ENCODE measurements around the gene RNF224. TPM values are rescaled to one million over a fixed set of nuclear protein-coding genes. Genes with fewer than 3 reads are reported as not detected.
A peak's percentile ranks its signal among the peaks of the same experiment; 100 is the strongest.

The RNF224 gene
- total RNA-seq, 6 experiments from 2014 or later: not detected

DNA sequence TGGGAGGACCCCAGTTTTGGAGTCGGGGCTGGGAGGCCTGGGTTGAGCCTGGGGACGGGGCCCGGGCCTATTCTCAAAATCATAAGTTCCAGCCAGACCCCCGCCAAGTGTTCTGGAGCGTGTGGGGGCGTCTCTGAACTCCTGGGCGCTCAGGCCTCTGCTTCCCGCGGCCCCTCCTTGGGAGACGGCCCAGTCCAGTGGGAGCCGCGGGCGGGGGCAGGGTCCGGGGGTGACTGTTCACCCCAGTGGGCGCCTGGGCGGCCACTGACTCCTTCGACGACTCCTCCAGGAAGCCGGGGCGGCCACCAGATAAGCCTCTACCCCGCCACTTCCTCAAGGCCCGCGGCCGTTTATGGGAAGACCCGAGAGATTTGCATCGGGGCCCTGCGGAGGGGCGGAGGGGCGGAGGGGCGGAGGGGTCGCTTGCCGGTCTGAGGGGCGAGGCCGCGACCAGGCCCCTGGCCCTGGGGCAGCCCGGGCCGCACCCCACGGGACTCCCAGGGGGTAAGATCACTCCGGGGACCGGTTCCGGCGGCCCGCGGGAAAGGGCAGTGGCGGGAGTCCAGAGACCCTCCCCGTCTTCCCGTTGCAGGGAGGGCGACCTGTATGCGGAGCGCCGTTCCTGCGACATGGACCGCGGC lies 50.9 kb downstream of the RNF224 start:
- no peaks in the 10 kb centered on the region for H3K27me3 ChIP-seq
- H3K27ac ChIP-seq: peak overlapping the region; percentile 70 to 95 (median 74)
- H3K4me1 ChIP-seq: peaks cover 0 to 5% (median 0%) of the 10 kb centered on the region in 4 donors
- intact Hi-C loops (cut with DNase I): no loop called here
- no peaks in the 10 kb centered on the region for H3K9me3 ChIP-seq
- DNase-seq: peak; percentile 58 to 67 (median 59)
- no peak for TF ChIP-seq POLR2A (IDR thresholded peaks at IDR 0.05)
- TF ChIP-seq, protein P1, sequence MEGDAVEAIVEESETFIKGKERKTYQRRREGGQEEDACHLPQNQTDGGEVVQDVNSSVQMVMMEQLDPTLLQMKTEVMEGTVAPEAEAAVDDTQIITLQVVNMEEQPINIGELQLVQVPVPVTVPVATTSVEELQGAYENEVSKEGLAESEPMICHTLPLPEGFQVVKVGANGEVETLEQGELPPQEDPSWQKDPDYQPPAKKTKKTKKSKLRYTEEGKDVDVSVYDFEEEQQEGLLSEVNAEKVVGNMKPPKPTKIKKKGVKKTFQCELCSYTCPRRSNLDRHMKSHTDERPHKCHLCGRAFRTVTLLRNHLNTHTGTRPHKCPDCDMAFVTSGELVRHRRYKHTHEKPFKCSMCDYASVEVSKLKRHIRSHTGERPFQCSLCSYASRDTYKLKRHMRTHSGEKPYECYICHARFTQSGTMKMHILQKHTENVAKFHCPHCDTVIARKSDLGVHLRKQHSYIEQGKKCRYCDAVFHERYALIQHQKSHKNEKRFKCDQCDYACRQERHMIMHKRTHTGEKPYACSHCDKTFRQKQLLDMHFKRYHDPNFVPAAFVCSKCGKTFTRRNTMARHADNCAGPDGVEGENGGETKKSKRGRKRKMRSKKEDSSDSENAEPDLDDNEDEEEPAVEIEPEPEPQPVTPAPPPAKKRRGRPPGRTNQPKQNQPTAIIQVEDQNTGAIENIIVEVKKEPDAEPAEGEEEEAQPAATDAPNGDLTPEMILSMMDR (IDR thresholded peaks at IDR 0.05): no peak
- H3K4me3 ChIP-seq: peak overlapping the region; percentile 39 to 57 (median 49)
- ATAC-seq: peak; percentile 4 to 38 (median 16)
- H3K36me3 ChIP-seq: no peaks in the 10 kb centered on the region
- WGBS (ENCODE audit: insufficient coverage, low coverage, low lambda C conversion rate, missing lambda C conversion rate): no CpG with 5 or more reads among the region's 54 CpGs

Other genes starting within 250 kb of the RNF224 start
- 10 to 100 TPM in 2 of 6 experiments, 1 to 10 TPM in 4; 4.3 to 21.9 (median 6.0) TPM for gene PTGDS, start 250.0 kb upstream of the RNF224 start, total RNA-seq
- not detected for gene LCNL1, start 244.5 kb upstream of the RNF224 start, total RNA-seq
- gene PAXX, start 235.1 kb upstream of the RNF224 start, total RNA-seq: 10 to 100 TPM; 13.8 to 34.5 (median 23.3) TPM
- under 1 TPM in 2 of 6 experiments, not detected in 4; 0.37 to 0.51 TPM for gene CLIC3, start 230.9 kb upstream of the RNF224 start, total RNA-seq
- gene ABCA2, start 199.3 kb upstream of the RNF224 start, total RNA-seq: 10 to 100 TPM; 23.7 to 49.2 (median 34.2) TPM
- under 1 TPM in 2 of 6 experiments, not detected in 4; 0.12 to 0.13 TPM for gene FUT7, start 195.4 kb upstream of the RNF224 start, total RNA-seq
- gene NPDC1, start 181.3 kb upstream of the RNF224 start, total RNA-seq: 10 to 100 TPM in 5 of 6 experiments, 1 to 10 TPM in 1; 9.3 to 14.9 (median 12.2) TPM
- gene ENTPD2, start 173.4 kb upstream of the RNF224 start, total RNA-seq: 1 to 10 TPM in 2 of 6 experiments, under 1 TPM in 4; 0.50 to 2.1 (median 0.80) TPM
- under 1 TPM in 5 of 6 experiments, not detected in 1; 0.05 to 0.43 (median 0.22) TPM for gene SAPCD2, start 156.9 kb upstream of the RNF224 start, total RNA-seq
- 1 to 10 TPM; 1.3 to 4.9 (median 1.9) TPM for gene UAP1L1, start 150.0 kb upstream of the RNF224 start, total RNA-seq
- 10 to 100 TPM; 24.0 to 39.1 (median 28.8) TPM for gene MAN1B1, start 140.5 kb upstream of the RNF224 start, total RNA-seq
- gene DPP7, start 112.8 kb upstream of the RNF224 start, total RNA-seq: 10 to 100 TPM; 62.2 to 86.2 (median 66.2) TPM
- gene GRIN1, start 88.3 kb upstream of the RNF224 start, total RNA-seq: not detected
- gene LRRC26, start 57.5 kb upstream of the RNF224 start, total RNA-seq: under 1 TPM in 2 of 6 experiments, not detected in 4; 0.17 to 0.18 TPM
- gene TMEM210, start 55.4 kb upstream of the RNF224 start, total RNA-seq: not detected
- gene ANAPC2, start 38.9 kb upstream of the RNF224 start, total RNA-seq: 10 to 100 TPM; 16.1 to 36.5 (median 27.9) TPM
- gene SSNA1, start 38.8 kb upstream of the RNF224 start, total RNA-seq: 10 to 100 TPM; 21.5 to 53.3 (median 25.5) TPM
- 10 to 100 TPM; 12.1 to 28.9 (median 18.1) TPM for gene TPRN, start 26.8 kb upstream of the RNF224 start, total RNA-seq
- gene TMEM203, start 21.9 kb upstream of the RNF224 start, total RNA-seq: 10 to 100 TPM; 17.7 to 28.0 (median 23.9) TPM
- gene NDOR1, start 21.8 kb upstream of the RNF224 start, total RNA-seq: 1 to 10 TPM; 4.7 to 9.6 (median 7.4) TPM
- 10 to 100 TPM in 1 of 6 experiments, 1 to 10 TPM in 5; 3.5 to 12.2 (median 4.5) TPM for gene RNF208, start 5.3 kb upstream of the RNF224 start, total RNA-seq
- gene CYSRT1, start 2.3 kb upstream of the RNF224 start, total RNA-seq: 1 to 10 TPM in 1 of 6 experiments, under 1 TPM in 4, not detected in 1; 0.20 to 1.2 (median 0.31) TPM
- gene SLC34A3, start 3.4 kb downstream of the RNF224 start, total RNA-seq: not detected
- gene TUBB4B, start 13.8 kb downstream of the RNF224 start, total RNA-seq: 100 to 1,000 TPM in 5 of 6 experiments, 10 to 100 TPM in 1; 88.4 to 274 (median 124) TPM
- not detected for gene STPG3, start 23.8 kb downstream of the RNF224 start, total RNA-seq
- gene NELFB, start 27.8 kb downstream of the RNF224 start, total RNA-seq: 10 to 100 TPM; 15.6 to 21.6 (median 20.1) TPM
- gene TOR4A, start 50.2 kb downstream of the RNF224 start, total RNA-seq: 1 to 10 TPM; 2.2 to 4.9 (median 3.7) TPM
- gene NRARP, start 74.8 kb downstream of the RNF224 start, total RNA-seq: 1 to 10 TPM in 3 of 6 experiments, under 1 TPM in 3; 0.57 to 2.3 (median 0.98) TPM
- 10 to 100 TPM in 3 of 6 experiments, 1 to 10 TPM in 3; 3.3 to 14.4 (median 10.6) TPM for gene EXD3, start 195.7 kb downstream of the RNF224 start, total RNA-seq
- 1 to 10 TPM; 4.7 to 8.0 (median 5.7) TPM for gene NOXA1, start 195.9 kb downstream of the RNF224 start, total RNA-seq
- gene ENTPD8, start 213.9 kb downstream of the RNF224 start, total RNA-seq: 10 to 100 TPM in 2 of 6 experiments, 1 to 10 TPM in 4; 3.3 to 11.5 (median 7.5) TPM
- gene NSMF, start 231.8 kb downstream of the RNF224 start, total RNA-seq: 10 to 100 TPM; 15.6 to 55.4 (median 20.1) TPM